Inferior parietal cortex (tissue), 1 donor: Measurements from ENCODE around the gene CHPF2.

Experiments used
- DNase-seq: peaks from one replicate; pipeline ENCODE4 v3.0.0-alpha.2; 2016; ENCODE audit errors: extremely low spot score

The CHPF2 gene

GRCh38 chr7:151206914-151207313 lies 25.4 kb upstream of the CHPF2 start:
- no peak for DNase-seq

GRCh38 chr7:151207315-151207714 lies 25.0 kb upstream of the CHPF2 start:
- DNase-seq = no peak

GRCh38 chr7:151207804-151208203 lies 24.5 kb upstream of the CHPF2 start:
- no peak for DNase-seq

GRCh38 chr7:151208253-151208862 lies 23.9 kb upstream of the CHPF2 start:
- no peak for DNase-seq

GRCh38 chr7:151209588-151209987 lies 22.7 kb upstream of the CHPF2 start:
- DNase-seq = no peak

- no peak for DNase-seq
Measured at GRCh38 chr7:151210087-151210854, 22.0 kb upstream of the CHPF2 start, which contains the start of gene H2BK1. Gene H2BK1 (minus strand): TSS chr7:151210488. CDS start chr7:151210318, 170 bp downstream.

GRCh38 chr7:151211155-151211772 lies 21.0 kb upstream of the CHPF2 start:
- no peak for DNase-seq

- no peak for DNase-seq
Measured at GRCh38 chr7:151212626-151213025, 19.7 kb upstream of the CHPF2 start.

GRCh38 chr7:151213826-151214225 lies 18.5 kb upstream of the CHPF2 start:
- DNase-seq = no peak

- DNase-seq = no peak
Measured at GRCh38 chr7:151215396-151215795, 16.9 kb upstream of the CHPF2 start.

- no peak for DNase-seq
Measured at GRCh38 chr7:151218170-151218569, 14.1 kb upstream of the CHPF2 start.

GRCh38 chr7:151223728-151224127 lies 8.6 kb upstream of the CHPF2 start:
- DNase-seq = no peak

- no peak for DNase-seq
Measured at GRCh38 chr7:151225948-151226510, 6.3 kb upstream of the CHPF2 start.

GRCh38 chr7:151226560-151226874 lies 5.8 kb upstream of the CHPF2 start:
- no peak for DNase-seq

- DNase-seq = peak; percentile 97
Measured at GRCh38 chr7:151226875-151227782, 5.2 kb upstream of the CHPF2 start, which contains the start of gene ABCF2. Gene ABCF2 (minus strand): TSS chr7:151227205. CDS start chr7:151226458, 747 bp downstream.

- no peak for DNase-seq
Measured at GRCh38 chr7:151228024-151228866, 4.0 kb upstream of the CHPF2 start.

- no peak for DNase-seq
Measured at GRCh38 chr7:151229249-151229648, 3.0 kb upstream of the CHPF2 start.

GRCh38 chr7:151231080-151231479 lies 1.2 kb upstream of the CHPF2 start:
- no peak for DNase-seq

- DNase-seq = peak; percentile 53
Measured at GRCh38 chr7:151232917-151233701, 826 bp downstream of the CHPF2 start.

GRCh38 chr7:151233804-151234203 lies 1.5 kb downstream of the CHPF2 start:
- DNase-seq = no peak
